Activated CD4-positive, alpha-beta T cell treated with anti-CD3 and anti-CD28 coated beads, Interleukin-2, amount 50 U/mL, for 1 hour (primary cell): ENCODE data around the gene YAP1.

Experiments used
- DNase-seq: peaks from one replicate; pipeline ENCODE4 v3.0.0-alpha.2; 2020

YAP1 gene

DNA sequence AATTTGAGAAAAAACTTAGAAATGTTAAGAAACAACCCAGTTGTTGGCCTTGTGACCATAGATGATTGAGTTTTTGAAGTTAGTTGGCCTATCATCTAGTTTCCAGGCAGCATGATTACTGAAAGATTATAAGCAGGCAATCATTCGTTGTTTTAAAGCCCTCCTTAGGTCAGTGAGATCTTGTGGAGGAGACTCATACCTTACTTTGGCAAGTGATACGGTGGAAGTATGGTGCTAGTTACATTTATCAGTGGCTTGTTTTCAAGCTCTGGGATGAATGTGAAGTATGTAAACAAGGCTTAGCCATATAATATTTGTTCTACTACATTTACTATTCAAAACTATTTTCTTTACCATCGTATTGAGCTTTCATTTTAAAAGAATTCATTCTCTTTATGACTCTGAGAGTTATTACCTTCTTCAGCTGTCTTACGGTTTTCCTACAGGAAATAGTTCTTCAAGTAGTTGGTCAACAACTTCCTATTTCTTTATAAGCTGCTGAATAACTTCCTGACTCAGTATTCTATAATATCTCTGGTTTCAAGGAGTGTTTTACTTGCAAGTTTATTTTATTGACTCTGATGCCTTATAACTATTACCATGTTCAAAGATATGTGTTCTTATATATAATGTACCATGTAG lies 7.3 kb downstream of the YAP1 start:
- DNase-seq, result no peak

DNA sequence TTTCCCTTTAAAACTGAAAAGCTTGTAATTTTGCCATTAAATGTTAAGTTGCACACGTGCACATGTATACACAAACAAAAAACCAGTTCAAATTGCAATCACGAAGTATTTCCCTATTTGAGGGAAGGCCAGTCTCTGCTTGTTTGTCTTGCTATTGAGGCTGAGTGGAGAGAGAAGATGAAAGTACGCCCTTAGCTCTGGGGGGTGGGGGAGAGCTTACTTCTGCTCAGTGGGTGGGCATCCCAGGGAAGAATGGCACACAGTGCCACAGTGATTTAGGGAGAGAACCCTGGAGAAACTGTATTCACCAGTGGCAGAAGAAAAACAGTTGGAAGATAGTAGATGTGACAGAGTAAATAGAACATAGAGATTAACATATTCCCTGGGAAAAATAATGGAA lies 8.7 kb downstream of the YAP1 start:
- DNase-seq, result no peak

DNA sequence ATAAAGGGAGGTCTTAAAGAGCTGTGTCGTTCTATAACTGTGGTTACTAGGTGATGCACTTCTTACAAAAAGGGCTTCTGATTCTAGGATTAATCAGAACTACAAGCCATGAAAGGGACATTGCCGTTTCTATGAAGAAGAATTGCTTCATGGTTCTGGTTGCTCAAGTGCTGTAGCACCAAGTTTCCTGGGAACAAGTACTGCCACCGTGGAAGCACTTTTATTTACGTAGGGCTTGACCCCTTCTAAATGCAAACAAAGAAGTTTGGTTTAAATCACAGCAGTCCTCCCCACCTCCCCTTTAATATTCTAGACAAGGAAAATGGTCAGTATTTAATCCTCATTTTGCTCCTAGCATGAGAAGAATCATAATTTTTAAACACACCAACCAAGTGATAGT lies 9.8 kb downstream of the YAP1 start:
- DNase-seq, result no peak

DNA sequence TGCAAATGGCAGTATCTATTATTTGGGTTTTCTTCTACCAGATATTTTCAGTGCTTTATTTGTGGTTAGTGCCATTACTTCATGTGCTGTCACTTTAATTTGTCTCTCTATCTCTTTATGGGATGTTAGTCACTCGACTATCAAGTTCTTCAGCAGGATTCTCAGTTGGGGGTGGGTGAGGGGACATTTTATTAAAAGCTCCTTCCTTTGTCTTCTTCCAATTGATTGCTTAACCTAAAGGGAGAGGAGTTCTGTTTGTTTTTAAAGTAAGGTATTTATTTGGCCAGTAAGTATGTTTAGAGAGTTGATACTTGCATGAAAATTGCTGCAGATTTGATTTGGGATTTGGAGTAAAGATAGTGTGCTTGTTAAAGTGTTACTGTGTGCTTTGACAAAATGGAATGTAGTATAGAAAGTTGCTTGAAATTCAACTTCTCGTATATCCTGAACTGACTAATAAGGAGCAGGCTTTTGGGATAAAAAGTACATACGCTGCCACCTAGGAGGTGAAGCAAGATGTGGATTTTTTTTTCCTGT lies 10.3 kb downstream of the YAP1 start:
- no peak for DNase-seq

DNA sequence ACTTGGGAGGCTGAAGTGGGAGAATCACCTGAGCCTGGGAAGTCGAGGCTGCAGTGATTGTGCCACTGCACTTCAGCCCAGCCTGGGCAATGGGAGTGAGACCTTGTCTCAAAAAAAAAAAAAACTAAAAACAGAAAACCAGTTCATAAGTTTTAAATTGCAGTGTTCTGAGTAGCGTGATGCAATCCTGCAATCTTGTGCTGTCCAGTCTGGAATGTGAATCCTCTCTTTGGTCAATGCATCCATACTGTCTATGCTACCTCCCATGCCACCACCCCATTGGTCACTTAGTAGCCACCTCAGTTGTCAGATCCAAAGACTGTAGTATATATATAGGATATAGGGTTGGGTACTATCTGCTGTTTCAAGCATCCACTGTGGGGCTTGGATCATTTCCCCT lies 11.1 kb downstream of the YAP1 start:
- no peak for DNase-seq

DNA sequence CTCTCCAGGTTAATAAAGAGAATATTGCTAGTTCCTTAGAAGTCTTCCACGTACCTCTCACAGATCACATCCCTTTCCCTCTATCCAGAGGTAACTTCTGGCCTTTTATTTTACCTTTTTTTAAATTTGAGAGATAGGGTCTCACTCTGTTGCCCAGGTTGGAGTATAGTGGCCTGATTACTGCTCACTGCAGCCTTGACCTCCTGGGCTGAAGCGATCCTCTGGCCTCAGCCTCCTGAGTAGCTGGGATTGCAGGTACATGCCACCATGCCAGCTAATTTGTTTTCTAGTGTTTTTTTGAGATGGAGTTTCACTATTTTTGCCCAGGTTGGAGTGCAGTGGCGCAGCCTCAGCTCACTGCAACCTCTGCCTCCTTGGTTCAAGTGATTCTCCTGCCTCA lies 24.4 kb downstream of the YAP1 start:
- no peak for DNase-seq

DNA sequence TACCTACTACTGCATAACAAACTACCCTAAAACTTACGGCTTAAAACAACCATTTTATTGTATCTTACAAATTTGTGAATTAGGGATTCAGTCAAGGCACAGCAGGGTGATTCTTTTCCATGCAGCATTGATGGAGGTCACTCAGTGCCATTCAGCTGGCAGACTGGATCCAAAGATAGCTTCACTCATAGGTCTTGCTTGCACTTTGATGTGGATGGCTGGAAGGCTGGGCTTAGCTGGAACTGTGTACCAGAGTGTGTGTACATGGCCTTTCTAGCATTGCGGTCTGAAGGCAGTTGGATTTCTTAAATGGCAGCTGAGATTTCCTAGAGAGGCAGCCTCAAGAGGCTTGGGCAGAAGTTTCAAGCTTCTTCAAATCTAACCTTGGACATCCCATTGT lies 25.0 kb downstream of the YAP1 start:
- DNase-seq, result no peak

DNA sequence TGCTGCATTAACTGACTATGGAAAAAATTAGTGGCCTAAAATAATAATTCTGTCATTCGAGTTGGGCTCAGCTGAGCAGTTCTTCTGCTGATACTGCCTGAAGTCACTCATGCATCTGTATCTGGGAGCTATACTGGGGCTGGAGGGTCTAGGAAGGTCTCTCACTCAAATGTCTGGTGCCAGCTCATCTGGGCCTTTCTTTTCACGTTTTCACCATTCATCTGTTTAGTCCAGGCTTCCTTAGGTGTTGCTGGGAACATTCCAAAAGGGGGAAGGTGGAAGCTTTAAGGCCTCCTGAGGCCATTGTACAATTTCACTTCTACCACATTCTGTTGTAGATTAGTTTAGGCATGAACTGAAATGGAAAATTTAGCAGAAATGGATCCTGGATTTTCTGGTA lies 28.0 kb downstream of the YAP1 start:
- no peak for DNase-seq

DNA sequence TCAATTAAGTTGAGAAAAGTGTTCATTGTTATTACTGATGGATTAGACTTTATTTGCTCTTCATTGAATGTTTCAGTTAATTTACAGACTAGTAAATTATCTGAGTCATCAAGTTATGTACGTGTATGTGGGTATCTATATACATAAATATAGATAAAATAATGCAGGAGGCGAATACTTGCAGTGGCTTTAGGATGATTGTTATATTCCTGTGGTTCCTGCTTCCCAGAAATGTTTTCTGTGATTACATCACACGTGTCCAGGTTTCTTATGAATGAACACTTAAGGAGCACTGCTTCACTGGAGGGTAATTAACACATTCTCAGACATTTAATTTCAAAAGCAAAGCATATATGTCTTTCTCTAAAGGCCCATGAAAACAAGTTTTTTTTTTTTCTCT lies 28.4 kb downstream of the YAP1 start:
- no peak for DNase-seq

DNA sequence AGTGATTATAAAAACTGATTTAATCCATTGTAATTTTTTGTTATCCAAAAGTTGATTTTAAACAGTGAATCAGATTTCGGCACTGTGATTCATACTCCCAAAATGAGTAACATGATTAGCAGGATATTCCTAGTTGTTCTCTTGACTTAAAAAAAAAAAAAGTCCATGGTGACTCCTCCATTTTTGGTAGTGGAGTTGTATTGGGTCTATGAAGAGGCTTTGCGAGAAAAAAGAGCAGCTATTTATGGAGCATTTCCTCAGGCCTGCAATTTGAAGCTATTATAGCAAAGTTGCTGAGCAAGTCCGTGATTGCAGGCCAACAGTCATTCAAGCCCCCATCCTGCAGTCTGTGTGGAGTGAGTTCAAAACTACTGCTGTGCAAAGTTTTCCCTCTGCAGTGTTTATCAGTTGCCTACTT lies 28.8 kb downstream of the YAP1 start:
- DNase-seq, result no peak

DNA sequence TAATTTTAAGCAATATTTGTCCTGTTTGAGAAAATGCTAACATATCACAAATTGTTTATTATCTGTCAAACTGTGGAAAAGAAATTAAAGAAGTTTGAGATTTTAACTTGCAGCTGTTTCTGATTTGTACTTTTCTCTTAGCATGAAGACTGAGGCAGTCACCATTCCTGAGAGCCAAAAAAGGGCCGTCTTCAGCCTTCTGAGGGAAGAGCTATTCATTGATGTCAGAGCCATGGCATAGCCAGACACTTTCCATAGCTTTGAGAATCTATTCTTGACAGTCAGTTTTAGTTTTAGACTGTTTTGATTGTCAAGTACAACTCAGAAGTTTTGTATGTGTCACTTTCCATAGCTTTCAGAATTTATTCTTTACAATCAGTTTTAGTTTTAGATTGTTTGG lies 32.1 kb downstream of the YAP1 start:
- DNase-seq, result no peak

DNA sequence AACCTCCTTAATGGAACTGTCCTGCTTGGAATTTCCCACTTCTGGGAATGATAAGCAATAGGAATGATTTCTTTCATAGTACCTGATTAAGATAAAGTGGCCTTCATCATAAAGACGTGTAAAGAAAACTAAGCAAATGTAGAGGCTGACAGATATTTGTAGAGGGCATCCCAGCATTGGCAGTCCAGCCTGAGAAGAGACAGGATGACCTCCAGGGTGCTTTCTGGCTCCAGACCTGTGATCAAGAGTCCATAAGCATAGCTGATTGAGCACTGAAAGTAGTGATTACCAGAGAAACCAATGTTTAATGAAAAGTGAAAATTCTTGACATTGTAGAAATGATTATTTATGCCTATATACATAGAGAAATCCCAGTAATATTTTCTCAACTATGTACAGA lies 33.6 kb downstream of the YAP1 start:
- DNase-seq, result no peak

DNA sequence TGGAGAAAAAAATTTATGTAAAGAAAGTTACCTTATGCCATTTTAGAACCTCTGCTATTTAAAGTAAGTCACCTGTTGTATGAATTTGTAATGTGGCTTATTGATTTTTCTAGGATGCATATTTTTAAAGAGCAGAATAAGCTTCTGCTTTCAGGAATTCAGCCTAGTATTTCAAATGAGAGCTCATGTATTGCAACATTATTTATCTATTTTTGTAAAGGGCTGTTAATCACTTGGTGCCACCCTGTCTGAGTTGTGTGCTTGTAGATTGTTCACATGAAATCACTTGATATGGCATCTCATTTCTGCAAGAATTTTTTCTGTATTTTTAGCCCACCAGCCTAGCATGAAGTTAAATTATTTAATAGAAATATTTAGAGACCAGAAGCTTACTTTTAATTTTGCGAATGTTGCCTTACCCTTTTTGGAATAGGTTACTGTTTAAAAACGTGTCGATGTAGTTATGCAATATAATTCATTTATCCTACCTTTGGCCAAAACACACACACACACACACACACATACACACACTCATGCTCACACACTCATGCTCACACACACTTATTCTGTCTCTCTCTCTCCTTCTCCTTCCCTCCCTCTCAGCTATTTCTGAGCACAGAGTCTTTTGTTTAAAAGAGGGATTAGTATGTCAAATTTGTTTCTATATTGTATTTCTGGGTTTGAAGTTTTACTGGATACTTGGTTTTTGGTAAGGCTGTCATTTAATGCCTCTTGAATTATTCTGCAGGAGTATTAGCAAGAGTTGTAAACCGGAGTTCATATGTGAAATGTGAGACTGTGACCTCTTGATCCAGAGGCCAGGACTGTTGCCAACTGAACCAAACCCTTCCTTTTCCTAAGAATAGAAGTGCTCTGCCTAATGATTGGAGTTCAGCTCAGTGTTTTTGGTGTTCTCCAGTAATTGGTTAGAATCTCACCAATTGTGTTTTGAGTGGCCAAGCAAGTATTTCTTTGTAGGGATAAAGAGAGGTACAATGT lies 34.4 kb downstream of the YAP1 start:
- no peak for DNase-seq

DNA sequence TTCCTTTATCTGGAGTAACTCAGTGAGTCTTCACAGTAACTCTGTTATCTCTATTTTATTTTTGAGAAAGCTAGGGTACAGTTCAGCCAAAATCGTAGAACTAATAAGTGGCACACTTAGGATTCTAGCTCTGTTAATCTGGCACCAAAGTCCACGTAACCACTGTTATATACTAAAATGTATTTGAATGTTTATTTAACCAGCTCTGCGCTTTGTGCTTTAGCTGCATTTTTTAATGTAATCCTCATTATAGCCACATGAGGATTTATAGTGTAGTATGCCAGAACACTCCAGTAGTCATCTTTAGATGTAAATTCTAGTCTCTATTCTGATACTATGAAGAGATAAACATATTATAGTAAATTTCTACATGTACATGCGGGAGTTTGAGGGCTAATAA lies 36.8 kb downstream of the YAP1 start:
- no peak for DNase-seq

DNA sequence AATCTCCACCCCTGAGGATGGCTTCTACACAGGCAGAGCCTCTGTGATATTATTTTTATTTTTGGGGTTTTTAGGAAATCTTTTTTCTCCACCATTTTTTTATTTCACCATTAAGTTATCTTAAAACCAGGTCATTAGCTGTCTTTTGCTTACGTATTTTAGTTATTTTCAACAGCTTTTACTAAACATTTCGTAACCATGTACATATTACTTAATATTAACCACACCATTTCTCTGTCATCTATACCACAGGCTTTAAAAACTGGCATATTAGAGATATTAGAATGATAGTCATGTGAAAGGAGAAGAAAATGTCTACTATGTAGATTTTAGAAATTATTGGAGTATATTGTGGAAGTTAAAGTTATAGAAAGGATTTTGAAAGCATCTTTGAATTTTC lies 37.4 kb downstream of the YAP1 start:
- DNase-seq, result no peak

DNA sequence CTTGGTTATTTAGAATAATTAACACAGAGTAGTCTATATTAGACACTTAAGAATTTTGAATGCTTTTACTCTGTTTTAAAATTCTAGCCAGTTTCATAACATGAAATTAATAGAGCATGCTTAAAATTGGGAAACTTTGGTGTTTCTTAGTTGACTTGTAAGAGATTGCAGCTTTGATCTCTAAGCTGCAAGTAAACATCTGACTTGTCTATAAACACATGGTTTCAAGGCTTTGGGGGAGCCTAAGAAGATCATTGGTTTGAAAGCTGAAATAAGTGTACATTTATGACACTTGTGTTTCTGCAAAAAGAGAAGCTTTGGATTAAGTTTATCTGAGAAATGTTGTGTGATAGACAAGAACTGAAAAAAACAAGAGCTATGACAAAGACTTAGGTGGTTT lies 37.8 kb downstream of the YAP1 start:
- no peak for DNase-seq

DNA sequence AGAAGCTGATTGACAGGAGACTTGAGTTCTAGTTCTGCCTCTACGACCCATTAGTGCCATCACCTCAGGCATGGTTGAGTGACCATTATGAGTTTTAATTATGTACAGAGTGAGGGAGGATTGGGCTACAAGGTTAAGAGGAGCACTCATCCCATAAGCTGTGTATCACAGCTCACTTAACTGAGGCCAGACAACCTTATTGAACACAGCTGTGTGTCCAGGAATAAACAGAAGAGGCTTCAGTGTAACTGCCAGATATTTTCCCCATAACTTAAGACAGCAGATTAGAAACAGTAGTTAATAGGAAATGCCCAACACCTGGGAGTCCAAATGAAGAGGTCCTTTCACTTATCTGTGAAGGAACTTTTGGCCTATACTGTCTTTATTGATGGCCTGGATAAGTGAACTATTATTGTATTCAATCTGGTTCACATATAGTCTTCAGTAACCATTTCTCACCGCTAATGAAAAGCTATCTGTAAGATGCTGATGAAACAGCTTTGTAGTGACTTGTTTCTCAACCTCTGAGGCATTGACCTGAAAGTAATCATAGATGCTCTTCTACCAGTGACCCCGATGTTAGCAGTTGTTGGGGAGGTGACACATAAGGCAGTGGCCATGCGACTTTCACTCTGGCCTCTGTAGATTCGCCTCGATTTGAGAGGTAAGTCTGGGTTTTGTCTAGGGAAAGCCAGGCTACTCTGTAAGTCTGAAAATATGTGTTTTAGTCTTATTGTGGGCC lies 41.7 kb downstream of the YAP1 start:
- DNase-seq, result no peak

DNA sequence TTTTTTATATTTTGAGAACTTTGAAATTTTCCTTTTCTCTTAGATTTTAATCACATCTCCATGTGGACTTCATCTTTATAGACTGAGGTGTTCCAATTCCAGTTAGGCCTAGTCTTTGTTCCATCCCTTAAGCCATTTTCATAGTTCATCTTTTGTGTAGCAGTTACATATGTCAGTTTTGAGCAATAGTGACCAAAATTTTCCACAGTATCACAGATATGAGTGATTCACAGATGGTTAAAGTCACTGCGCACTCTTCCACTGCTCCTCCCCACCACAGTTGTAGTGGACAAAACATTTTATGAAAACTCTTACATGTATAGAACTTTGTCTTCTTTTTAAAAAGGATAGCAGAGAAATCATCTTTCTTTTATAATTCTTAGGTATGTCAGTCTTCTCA lies 42.8 kb downstream of the YAP1 start:
- no peak for DNase-seq

DNA sequence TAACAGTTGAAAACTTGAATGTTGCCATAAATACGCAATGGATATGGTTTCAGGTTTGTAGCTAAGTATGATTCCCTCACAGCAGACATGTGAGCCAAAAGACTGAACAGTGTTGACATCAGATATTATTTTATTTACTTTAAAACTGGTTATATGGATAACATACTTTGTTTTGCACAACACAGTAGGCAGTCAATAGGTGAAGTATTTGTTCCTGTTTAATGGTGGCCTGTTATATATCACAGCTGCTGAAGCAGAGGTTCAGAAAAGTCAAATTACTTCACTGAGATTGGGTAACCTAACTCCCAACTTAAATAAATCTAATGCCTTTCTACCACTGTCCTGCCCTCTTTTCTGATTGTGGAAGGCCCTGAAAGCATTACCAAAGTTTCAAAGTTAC lies 44.6 kb downstream of the YAP1 start:
- no peak for DNase-seq

DNA sequence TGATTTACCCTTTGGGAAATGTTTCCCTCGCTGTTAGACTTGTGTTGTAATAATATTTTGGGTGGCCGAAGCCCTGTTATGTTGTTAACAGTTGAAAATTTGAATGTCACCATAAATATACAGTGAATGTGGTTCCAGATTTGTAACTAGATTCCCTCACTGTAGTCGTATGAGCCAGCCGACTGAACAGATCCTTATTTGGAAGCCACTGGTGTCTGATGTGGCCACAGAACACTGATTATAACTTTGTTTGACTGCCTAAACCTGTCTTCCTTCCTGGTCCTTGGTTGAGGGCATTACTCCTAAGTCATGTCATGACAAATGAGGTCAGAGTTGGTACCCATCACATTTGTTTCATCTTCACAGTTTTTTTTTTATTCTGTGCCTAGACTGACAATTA lies 45.4 kb downstream of the YAP1 start:
- no peak for DNase-seq

DNA sequence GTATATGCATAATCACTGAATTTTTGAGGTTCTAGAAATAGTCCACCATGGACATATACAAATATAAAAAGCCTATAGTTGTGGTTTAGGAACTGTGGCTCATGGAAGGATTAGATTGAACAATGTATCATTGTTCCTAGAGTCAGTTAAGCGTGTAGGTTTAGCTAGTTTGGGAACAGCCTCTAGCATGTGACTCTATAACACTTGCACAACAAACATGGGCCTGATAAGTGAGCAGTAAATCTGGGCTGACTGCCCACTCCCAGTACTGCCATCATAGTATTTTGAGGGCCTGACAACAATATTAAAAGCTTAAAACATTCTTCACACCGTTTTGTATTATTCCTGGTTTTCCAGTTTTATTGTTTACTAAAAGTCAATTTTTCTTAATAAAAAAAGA lies 47.0 kb downstream of the YAP1 start:
- no peak for DNase-seq

DNA sequence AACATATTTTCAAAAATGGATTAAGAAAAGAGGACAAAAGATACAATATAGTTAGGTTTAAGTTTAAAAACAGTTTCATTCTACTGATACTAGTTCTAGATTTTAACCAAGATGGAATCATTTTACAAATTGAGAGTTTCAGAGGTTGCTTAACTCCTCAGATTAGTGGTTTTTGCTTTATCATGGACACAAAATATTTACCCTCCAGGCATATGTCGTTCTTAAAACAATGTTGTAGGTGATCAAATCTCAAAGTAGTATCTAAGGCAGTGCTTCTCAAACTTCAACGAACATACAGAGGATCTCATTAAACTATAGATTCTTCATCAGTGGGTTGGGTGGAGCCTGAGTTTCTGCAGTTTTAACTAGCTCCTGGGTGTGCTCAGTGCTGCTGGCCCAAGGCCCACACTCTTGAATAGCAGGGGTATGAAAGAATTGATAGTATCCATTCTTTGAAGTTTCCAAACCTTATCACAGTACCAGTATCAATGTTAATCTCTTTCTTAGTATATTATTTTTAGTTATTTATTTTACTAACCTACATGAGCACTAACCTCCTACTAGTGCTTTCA lies 48.0 kb downstream of the YAP1 start:
- DNase-seq, result no peak

DNA sequence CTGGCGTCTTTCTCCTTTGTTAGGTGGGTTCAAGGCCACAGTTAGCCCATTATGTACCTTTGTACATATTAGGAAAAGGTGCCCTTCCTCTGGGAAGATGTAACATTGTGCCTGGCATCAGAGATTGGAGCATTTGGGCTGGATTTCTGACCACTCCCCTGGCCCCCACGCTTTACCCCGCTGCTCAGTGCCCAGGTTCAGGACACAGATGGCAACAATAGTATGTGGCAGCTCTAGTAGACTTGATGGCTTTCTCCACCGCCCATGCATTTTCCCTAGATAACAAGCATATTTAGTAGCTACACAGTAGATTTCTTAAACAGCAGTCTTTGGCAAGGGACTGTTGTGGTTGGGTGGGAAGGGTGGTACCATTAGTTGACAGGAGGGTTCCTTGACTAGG lies 53.1 kb downstream of the YAP1 start:
- DNase-seq, result no peak
